ENCODE measurements around the gene LRMDA.

GRCh38 chr10:76396134-76396533 is 964.7 kb downstream of the LRMDA start:
- no peak for TF ChIP-seq CTCF (IDR thresholded peaks at IDR 0.05; ENCODE audit: borderline replicate concordance, extremely low read depth, low read length, poor library complexity, severe bottlenecking)
- TF ChIP-seq EZH2 (IDR thresholded peaks at IDR 0.05; ENCODE audit: borderline replicate concordance, low read depth, low read length, severe bottlenecking), result no peak

Data from DND-41 (cell line).